Hepatocyte (in vitro differentiated cells): ENCODE results near the gene DHRS12. TPM values are rescaled to one million over a fixed set of nuclear protein-coding genes. Genes with fewer than 3 reads are reported as not detected.
A peak's percentile ranks its signal among the peaks of the same experiment; 100 is the strongest.

Experiments
- DNase-seq: peaks from one replicate; pipeline ENCODE4 v3.0.0-alpha.2; 2016; ENCODE audit warnings: low spot score
- H2AFZ ChIP-seq: fragments of 200-600 bp; sonication (generic); 2 replicates; pipeline ENCODE4 v1.6.0; 2016; ENCODE audit warnings: antibody characterized with exemption, mild to moderate bottlenecking
- H3K27ac ChIP-seq: fragments of 200-600 bp; sonication (generic); 2 replicates; pipeline ENCODE4 v1.5.1; 2016; ENCODE audit warnings: mild to moderate bottlenecking
- H3K27me3 ChIP-seq: fragments of 200-600 bp; sonication (generic); 2 replicates; pipeline ENCODE4 v1.6.1; 2016
- H3K36me3 ChIP-seq: fragments of 200-600 bp; sonication (generic); replicated peaks from 2 replicates; pipeline ENCODE4 v1.5.1; 2016; ENCODE audit warnings: low read depth; ENCODE audit not compliant: insufficient read depth
- H3K4me1 ChIP-seq: fragments of 200-600 bp; sonication (generic); 2 replicates; pipeline ENCODE4 v1.5.1; 2016; ENCODE audit warnings: mild to moderate bottlenecking, moderate library complexity; ENCODE audit not compliant: insufficient read depth
- H3K4me2 ChIP-seq: fragments of 200-600 bp; sonication (generic); 2 replicates; pipeline ENCODE4 v1.6.0; 2016
- H3K4me3 ChIP-seq: fragments of 200-600 bp; sonication (generic); 2 replicates; pipeline ENCODE4 v1.5.1; 2016; ENCODE audit warnings: mild to moderate bottlenecking
- H3K79me2 ChIP-seq: fragments of 200-600 bp; sonication (generic); 2 replicates; pipeline ENCODE4 v1.6.0; 2017; ENCODE audit warnings: mild to moderate bottlenecking
- H3K9me2 ChIP-seq: fragments of 200-600 bp; sonication (generic); replicated peaks from 2 replicates; pipeline ENCODE4 v1.6.0; 2017; ENCODE audit warnings: mild to moderate bottlenecking; ENCODE audit not compliant: insufficient read depth
- H3K9me3 ChIP-seq: fragments of 200-600 bp; sonication (generic); 2 replicates; pipeline ENCODE4 v1.5.1; 2016; ENCODE audit warnings: low read depth, mild to moderate bottlenecking
- H4K20me1 ChIP-seq: fragments of 200-600 bp; sonication (generic); 2 replicates; pipeline ENCODE4 v1.6.0; 2016; ENCODE audit warnings: mild to moderate bottlenecking; ENCODE audit not compliant: insufficient read depth, poor library complexity, severe bottlenecking
- CTCF ChIP-seq: fragments of 200-600 bp; sonication (generic); IDR thresholded peaks from 2 replicates; pipeline ENCODE4 v1.5.1; 2016; ENCODE audit warnings: antibody characterized with exemption, mild to moderate bottlenecking; ENCODE audit not compliant: poor library complexity
- EZH2 ChIP-seq: fragments of 200-600 bp; sonication (generic); IDR thresholded peaks from 2 replicates; pipeline ENCODE4 v1.6.1; 2016; ENCODE audit warnings: antibody characterized with exemption, mild to moderate bottlenecking, borderline replicate concordance
- EZH2phosphoT487 ChIP-seq: fragments of 200-600 bp; sonication (generic); IDR thresholded peaks from one replicate; pipeline ENCODE4 v1.6.1; 2018; ENCODE audit warnings: antibody characterized with exemption, mild to moderate bottlenecking, low read depth, moderate library complexity; ENCODE audit not compliant: unreplicated experiment, severe bottlenecking
- WGBS: methylation state at CpG from one replicate; pipeline ENCODE4 v1.1.6; 2016; ENCODE audit warnings: low lambda C conversion rate; ENCODE audit errors: missing lambda C conversion rate; 5-methylcytosine and 5-hydroxymethylcytosine counted together
- polyA plus RNA-seq: library from polyadenylated mRNA; unstranded; fragments of >200 nt; fragmentation: Nextera tagmentation; extraction: Ambion mirVana; gene quantifications from 2 replicates; pipeline ENCODE4 v1.2.1, GENCODE V29; 2016
- total RNA-seq: library from RNA; depleted of rRNA; stranded (reverse); fragments of >200 nt; gene quantifications from 2 replicates; pipeline ENCODE4 v1.2.3, GENCODE V29; 2014

The DHRS12 gene
- total and polyA plus RNA-seq, 2 experiments from 2014 or later = 4.6 to 13.5 TPM

GRCh38 chr13:51733374-51734298 is 70.3 kb downstream of the DHRS12 start:
- TF ChIP-seq EZH2phosphoT487 (no peak), EZH2 (no peak), CTCF (no peak)
- H3K4me2 ChIP-seq = no peak overlapping the region
- no peaks in the 10 kb centered on the region for H3K9me3 ChIP-seq
- no peaks in the 10 kb centered on the region for H3K79me2 ChIP-seq
- no peaks in the 10 kb centered on the region for H3K27me3 ChIP-seq
- no peaks in the 10 kb centered on the region for H4K20me1 ChIP-seq
- no peak overlapping the region for H2AFZ ChIP-seq
- WGBS = 81% methylated on average over 3 of the region's 3 CpGs
- H3K4me1 ChIP-seq = peaks cover 27% of the 10 kb centered on the region
- H3K36me3 ChIP-seq = no peaks in the 10 kb centered on the region
- H3K27ac ChIP-seq = no peak overlapping the region
- H3K9me2 ChIP-seq = no peaks in the 10 kb centered on the region
- DNase-seq = no peak
- H3K4me3 ChIP-seq = no peak overlapping the region

GRCh38 chr13:51731759-51732158 is 72.2 kb downstream of the DHRS12 start:
- Histone ChIP-seq H3K4me2 (no peak overlapping the region), H3K27ac (peak overlapping the region; percentile 95), H3K4me3 (no peak overlapping the region), H3K4me1 (peaks cover 37% of the 10 kb centered on the region), H3K36me3 (no peaks in the 10 kb centered on the region), H3K27me3 (no peaks in the 10 kb centered on the region), H3K9me2 (no peaks in the 10 kb centered on the region), H3K79me2 (no peaks in the 10 kb centered on the region), H2AFZ (no peak overlapping the region), H3K9me3 (no peaks in the 10 kb centered on the region), H4K20me1 (no peaks in the 10 kb centered on the region)
- TF ChIP-seq EZH2 = no peak
- no peak for TF ChIP-seq EZH2phosphoT487
- peak; percentile 41 for TF ChIP-seq CTCF
- 67% methylated on average over 4 of the region's 4 CpGs for WGBS
- DNase-seq = no peak

- Histone ChIP-seq H3K4me2 (no peak overlapping the region), H4K20me1 (no peaks in the 10 kb centered on the region), H3K79me2 (no peaks in the 10 kb centered on the region), H3K27me3 (no peaks in the 10 kb centered on the region), H3K36me3 (no peaks in the 10 kb centered on the region), H3K4me1 (peaks cover 37% of the 10 kb centered on the region), H3K27ac (peak overlapping the region; percentile 95), H2AFZ (no peak overlapping the region), H3K9me2 (no peaks in the 10 kb centered on the region), H3K4me3 (no peak overlapping the region), H3K9me3 (no peaks in the 10 kb centered on the region)
- no peak for DNase-seq
- WGBS = 81% methylated on average over 1 of the region's 1 CpG
- TF ChIP-seq EZH2 (no peak), EZH2phosphoT487 (no peak), CTCF (no peak)
Observed at GRCh38 chr13:51730927-51731326, 73.0 kb downstream of the DHRS12 start.
